HuH-7.5 (cell line): ENCODE measurements around the gene CALB2.

ENCODE experiments used
- DNase-seq: peaks from one replicate; pipeline ENCODE4 v3.0.0; 2011; ENCODE audit warnings: low spot score

CALB2 gene

GRCh38 chr16:71387045-71387871, 28.7 kb downstream of the CALB2 start:
- DNase-seq, result no peak

- no peak for DNase-seq
These were observed 30.8 kb downstream of the CALB2 start for GRCh38 chr16:71389330-71389729.

GRCh38 chr16:71396594-71396993, 38.1 kb downstream of the CALB2 start:
- DNase-seq, result no peak

GRCh38 chr16:71399801-71400563, 41.5 kb downstream of the CALB2 start:
- no peak for DNase-seq

GRCh38 chr16:71402007-71402406, 43.5 kb downstream of the CALB2 start:
- DNase-seq, result no peak

GRCh38 chr16:71402674-71403073, 44.2 kb downstream of the CALB2 start:
- DNase-seq, result no peak

GRCh38 chr16:71404364-71404763, 45.8 kb downstream of the CALB2 start:
- DNase-seq, result no peak

GRCh38 chr16:71406316-71406715, 47.8 kb downstream of the CALB2 start:
- DNase-seq, result no peak

GRCh38 chr16:71406724-71407123, 48.2 kb downstream of the CALB2 start:
- DNase-seq, result no peak

- DNase-seq, result no peak
These were observed 49.2 kb downstream of the CALB2 start for GRCh38 chr16:71407731-71408130.

GRCh38 chr16:71408536-71408935, 50.0 kb downstream of the CALB2 start:
- DNase-seq, result no peak

GRCh38 chr16:71409011-71409775, 50.7 kb downstream of the CALB2 start:
- DNase-seq, result no peak

GRCh38 chr16:71410146-71410545, 51.6 kb downstream of the CALB2 start:
- DNase-seq, result no peak

- peak; percentile 79 for DNase-seq
These were observed 54.0 kb downstream of the CALB2 start for GRCh38 chr16:71412270-71413160.

- DNase-seq, result no peak
These were observed 54.8 kb downstream of the CALB2 start for GRCh38 chr16:71413341-71413740.

- no peak for DNase-seq
These were observed 55.5 kb downstream of the CALB2 start for GRCh38 chr16:71414038-71414437.

GRCh38 chr16:71421911-71422310, 63.4 kb downstream of the CALB2 start:
- peak; percentile 77 for DNase-seq

- no peak for DNase-seq
These were observed 64.5 kb downstream of the CALB2 start for GRCh38 chr16:71423016-71423415.

- DNase-seq, result no peak
These were observed 65.3 kb downstream of the CALB2 start for GRCh38 chr16:71423865-71424264.

GRCh38 chr16:71424626-71425025, 66.1 kb downstream of the CALB2 start:
- DNase-seq, result no peak

GRCh38 chr16:71425746-71426068, 67.2 kb downstream of the CALB2 start:
- DNase-seq, result no peak
